HG02759 (cell line): Measurements from ENCODE around the gene SZRD1.
"Not testable (repeated sequence)": the region's sequence is repeated elsewhere in the genome, so short reads cannot be mapped to it uniquely, and the experiment has no call there.

Experiments
- ATAC-seq: cut with Tn5 transposase; IDR thresholded peaks from one replicate; pipeline ENCODE4 v1.9.1; 2021; ENCODE audit warnings: mild to moderate bottlenecking, moderate library complexity; ENCODE audit not compliant: unreplicated experiment

The SZRD1 gene, protein sequence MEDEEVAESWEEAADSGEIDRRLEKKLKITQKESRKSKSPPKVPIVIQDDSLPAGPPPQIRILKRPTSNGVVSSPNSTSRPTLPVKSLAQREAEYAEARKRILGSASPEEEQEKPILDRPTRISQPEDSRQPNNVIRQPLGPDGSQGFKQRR

DNA sequence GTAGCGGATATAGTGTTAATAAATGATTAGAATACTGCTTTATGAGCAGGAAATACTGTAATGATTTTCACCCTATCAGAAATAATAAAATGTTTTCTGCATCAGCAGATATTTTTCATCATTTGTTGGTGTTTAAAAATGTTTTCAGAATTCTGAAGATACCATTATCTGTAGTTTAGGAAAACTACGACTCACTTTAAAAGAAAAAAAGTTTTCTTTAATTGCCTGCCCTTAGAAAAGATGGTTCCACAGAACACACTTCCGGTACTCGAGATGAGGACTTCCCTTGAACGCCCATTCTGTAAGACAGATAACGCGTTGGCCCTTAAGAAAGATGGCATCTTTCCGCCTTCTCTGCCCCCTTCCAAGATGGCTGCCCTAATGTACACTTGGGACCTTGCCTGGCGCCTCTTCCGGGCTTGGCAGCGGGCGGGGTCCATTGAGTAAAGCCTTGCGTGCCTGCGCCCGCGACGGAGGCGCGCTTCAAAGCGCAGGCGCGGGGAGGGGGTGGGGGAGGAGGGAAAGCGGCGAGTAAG is at the start of gene SZRD1:
Gene SZRD1 (plus strand): TSS at position 521 of the 536 bp plus-strand sequence. CDS start 16 bp downstream, outside the sequence.
- peak; percentile 75 for ATAC-seq

DNA sequence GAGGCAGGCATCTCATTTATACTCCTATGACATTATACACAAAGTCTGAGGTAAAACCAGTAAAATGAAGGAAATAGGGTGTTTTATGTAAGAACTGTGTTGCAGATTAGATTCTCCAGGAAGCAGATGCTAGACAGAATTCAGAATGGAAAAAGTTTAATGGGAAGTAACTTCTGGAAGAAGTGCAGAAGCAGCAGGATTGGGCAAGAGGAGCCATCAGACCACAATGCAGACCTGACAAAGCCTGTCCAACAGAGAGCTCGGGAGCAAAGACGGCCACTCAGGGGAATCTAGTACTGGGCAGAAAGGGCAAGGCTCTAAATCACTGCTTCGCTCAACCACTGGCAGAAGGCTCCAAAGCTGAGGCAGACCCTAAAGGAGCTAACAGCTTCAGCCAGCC is 48.5 kb upstream of the SZRD1 start:
- no peak for ATAC-seq

DNA sequence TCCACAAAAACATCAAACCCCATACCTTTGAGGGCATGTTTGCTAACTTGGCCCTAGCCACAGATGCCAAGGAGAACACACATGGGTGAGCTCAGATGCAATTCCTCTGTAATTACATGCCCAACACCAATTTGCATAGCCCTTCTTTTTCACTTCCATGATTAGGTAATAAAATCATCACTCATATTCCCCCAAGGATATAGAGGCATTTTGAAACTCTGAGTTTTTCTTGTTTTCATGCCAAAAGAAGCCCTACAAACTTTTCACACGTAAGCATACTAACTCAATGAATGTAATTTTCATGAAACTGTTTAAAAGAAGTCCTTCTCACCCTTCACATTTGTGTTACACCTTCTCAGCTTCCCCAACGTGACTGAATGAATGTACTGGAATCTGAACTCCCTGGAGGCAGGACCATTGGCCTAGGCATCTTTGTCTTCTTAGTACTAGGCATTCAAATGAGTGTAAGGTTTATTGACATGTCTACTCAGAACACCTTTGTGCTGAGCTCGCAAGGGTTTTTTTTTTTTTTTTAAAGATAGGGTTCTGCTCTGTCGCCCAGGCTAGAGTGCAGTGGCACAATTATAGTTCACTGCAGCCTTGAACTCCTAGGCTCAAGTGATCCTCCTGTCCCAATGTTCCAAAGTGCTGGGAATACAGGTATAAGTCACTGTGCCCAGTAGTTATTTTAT is 45.7 kb upstream of the SZRD1 start:
- ATAC-seq = no peak

DNA sequence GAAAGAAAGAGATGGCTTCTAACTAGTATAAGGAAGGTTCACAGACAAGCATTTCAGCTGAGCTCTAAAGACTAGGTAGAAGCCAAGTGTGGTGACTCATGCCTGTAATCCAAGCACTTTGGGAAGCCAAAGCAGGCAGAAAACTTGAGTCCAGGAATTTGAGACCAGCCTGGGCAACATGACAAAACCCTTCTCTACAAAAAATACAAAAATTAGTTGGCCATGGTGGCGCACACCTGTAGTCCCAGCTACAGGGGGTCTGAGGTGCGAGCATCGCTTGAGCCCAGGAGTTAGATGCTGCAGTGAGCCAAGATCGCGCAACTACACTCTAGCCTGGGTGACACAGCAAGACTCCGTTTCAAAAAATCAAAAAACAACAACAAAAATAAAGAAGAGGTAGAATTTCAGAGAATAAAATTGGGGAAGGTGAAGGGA is 42.6 kb upstream of the SZRD1 start:
- ATAC-seq = no peak

DNA sequence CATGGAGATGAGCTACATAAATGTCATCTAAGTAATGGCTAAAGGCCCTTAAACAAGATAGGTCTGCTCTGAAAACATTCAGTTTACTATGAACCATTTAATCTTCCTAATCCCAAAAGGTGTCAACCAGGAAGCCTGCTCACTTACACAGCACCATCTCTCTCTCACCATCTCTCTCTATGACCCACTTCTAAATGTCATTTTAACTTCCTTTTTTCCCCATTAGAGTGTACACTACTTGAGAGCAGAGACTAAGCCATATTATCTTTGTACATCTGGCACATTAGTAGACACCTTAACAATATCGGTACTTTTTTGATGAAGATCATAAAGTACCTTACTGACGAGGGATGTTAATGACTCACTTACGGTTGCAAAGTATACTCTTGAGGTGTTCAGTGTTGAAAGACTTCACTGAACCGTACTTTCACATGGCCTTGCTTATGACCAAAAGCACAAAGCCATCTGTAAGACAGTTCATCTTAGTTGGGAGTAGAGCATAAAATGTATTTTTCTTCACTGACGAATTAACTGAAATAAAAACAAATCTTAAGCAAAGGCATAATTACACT is 40.1 kb upstream of the SZRD1 start:
- ATAC-seq = no peak

DNA sequence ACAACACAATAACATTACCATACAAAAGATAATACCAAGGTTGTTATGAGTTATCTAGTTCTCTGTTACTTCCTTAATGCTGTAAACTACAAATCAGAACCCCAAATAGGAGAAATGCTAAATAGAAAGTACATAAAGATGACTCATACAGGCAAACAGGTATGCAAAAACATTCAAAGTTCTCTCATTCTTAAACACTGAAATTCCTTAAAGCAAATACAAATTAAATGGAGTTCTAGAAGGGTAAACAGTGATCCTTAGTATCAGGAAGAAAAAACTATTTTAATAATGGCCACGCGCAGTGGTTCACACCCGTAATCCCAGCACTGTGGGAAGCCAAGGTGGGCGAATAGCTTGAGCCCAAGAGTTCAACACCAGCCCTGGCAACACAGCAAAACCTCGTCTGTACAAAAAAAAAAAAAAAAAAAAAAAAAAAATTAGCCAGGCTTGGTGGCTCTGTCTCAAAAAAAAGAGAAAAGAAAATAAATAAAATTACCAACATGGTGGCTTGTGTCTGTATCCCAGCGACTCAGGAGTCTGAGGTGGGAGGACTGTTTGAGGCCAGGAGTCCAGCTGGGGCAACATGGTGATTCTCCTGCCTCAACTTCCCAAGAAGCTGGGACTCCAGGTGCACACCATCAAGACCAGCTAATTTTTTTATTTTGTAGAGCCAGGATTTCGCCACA is 32.2 kb upstream of the SZRD1 start:
- no peak for ATAC-seq

DNA sequence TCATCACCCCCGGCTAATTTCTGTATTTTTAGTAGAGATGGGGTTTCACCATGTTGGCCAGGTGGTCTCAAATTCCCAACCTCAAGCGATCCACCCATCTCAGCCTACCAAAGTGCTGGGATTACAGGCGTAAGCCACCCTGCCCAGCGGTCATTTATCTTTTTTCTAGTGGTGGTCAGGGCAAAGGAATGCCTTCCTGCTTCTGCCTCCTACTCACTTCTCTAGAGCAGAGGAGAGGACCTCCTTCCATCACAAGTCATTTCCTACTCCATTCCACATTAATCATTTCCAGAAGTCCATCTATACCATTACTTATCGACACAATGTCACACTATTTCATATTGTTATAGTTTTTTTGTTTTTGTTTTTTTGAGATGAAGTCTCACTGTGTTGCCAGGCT is 28.1 kb upstream of the SZRD1 start:
- ATAC-seq = no peak

DNA sequence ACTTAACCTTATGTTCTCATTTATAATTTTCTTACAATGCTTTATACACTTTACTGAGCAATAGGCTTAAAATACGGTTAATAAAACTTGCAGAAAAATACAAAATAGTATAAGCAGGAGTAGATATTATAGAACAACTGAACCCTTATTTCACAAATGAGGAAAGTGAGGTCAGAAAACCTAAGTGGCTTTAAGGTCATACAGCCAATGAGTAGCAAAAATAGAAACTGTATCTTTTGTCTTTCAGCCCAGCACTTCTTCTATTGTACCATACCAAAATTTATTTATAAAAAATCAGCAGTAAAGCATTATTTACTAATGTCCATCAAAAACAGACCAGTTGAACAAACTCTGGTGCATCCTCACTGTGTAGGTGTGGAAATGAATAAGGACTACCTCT is 26.4 kb upstream of the SZRD1 start:
- no peak for ATAC-seq

DNA sequence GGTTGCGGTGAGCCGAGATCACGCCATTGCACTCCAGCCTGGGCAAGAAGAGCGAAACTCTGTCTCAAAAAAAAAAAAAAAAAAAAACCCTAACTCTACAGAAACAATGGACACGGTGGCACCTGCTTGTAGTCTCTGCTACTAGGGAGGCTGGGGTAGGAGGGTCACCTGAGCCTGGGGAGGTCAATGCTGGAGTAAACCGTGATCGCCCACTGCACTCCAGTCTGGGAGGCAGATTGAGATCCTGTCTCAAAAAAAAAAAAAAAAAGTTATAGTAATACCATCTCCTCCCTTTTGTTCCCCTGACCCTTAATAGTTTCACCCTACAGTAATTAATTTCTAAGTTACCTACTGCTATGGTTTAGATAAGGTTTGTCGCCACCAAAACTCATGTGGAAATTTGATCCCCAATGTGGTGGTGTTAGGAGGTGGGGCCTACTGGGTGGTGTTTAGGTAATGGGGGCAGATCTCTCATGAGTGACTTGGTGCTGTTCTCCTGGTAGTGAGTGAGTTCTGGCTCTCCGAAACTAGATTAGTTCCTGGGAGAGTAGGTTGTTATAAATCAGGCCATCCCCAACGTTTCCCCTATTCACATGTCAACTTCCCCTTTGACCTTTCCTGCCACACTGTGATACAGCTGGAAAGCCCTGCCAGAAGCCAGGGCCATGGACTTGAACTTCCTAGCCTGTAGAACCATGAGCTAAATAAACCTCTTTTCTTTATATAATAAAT is 24.5 kb upstream of the SZRD1 start:
- no peak for ATAC-seq

DNA sequence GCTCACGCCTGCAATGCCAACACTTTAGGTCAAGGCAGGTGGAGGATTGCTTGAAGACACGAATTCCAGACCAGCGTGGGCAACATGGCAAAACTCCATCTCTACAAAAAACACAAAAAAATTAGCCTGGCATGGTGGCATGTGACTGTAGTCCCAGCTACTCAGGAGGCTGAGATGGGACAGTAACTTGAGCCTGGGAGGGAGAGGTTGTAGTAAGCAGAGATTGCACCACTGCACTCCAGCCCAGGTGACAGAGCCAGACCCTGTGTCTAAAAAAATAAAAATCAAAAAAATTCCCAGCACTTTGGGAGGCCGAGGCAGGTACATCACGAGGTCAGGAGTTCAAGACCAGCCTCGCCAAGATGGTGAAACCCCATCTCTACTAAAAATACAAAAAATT is 23.8 kb upstream of the SZRD1 start:
- ATAC-seq = not testable (repeated sequence)

DNA sequence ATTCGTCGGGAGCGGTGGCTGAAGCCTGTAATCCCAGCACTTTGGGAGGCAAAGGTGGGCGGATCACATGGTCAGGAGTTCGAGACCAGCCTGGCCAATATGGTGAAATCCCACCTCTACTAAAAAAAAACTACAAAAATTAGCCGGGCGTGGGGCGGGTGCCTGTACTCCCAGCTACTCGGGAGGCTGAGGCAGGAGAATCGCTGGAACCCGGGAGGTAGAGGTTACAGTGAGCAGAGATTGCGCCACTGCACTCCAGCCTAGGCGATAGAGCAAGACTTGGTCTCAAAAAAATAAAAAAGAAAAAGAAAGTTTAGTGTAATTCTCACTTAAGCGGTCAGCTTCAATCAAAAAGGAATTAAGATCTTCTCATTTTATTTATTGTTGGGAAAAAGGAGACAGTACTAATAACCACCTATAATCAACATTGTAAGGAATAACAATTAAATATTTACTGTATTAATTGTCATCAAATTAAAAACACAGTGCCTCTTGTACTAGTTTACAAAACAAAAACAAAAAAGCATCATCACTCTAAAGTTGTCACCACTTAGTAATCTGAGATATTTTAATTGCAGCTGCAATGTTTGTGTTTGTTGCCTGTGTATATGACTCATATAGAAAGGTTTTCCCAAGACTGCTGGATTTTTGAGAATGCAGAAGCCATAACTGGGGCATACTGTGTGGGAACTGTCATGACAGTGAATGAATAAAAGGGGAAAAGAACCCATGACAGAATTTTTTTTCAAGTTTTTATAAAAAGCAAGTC is 18.4 kb upstream of the SZRD1 start:
- no peak for ATAC-seq

DNA sequence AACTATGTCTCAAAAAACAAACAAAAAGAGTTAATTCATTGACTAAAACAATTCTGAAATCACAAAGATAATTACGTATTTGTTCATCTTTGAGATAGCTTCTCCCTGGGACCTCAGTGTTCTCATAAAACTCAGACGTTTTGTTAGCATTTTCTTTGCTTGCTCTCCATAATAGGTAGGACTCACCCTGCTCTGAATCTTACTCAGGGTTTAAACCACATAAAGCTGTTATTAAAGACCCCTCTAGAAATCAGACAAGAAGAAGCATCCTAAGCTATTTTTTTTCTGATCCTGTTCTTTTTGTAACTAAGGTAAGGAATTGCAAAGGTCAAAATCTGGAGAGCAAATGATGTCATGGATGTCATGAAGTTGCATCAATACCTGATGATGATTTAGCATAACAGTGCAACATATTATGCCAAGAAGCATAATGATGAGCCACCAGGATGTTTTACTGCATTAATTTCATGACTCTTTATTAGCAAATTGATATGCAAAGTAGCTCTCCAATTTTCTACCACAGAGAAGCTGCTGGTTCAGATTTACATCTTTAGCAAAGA is 17.1 kb upstream of the SZRD1 start:
- ATAC-seq = no peak

DNA sequence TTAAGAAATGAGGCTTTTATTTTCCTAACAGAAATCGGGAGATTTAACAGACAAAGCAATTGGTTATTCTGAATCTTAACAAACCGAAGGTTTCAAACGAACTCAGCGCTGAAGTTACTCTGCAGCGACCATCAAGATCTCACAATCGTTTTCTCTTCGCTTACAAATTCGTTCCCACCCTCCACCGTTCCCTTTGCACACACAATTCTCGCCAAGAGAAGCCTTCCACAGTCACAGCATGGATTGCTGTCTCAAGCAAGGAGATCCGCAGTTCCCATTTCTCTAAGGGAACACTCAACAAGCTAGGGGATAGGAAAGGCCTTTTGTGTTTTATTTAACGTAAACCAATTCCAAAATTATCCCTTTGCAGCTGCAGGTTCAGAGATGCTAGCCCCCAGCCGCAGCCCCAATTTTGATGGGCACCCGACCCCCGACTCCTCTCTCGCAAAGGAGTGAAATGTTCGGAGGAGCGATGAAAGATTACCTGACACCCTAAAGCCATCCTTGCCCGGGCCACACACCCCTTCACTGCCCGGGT is 15.5 kb upstream of the SZRD1 start:
- ATAC-seq = no peak

DNA sequence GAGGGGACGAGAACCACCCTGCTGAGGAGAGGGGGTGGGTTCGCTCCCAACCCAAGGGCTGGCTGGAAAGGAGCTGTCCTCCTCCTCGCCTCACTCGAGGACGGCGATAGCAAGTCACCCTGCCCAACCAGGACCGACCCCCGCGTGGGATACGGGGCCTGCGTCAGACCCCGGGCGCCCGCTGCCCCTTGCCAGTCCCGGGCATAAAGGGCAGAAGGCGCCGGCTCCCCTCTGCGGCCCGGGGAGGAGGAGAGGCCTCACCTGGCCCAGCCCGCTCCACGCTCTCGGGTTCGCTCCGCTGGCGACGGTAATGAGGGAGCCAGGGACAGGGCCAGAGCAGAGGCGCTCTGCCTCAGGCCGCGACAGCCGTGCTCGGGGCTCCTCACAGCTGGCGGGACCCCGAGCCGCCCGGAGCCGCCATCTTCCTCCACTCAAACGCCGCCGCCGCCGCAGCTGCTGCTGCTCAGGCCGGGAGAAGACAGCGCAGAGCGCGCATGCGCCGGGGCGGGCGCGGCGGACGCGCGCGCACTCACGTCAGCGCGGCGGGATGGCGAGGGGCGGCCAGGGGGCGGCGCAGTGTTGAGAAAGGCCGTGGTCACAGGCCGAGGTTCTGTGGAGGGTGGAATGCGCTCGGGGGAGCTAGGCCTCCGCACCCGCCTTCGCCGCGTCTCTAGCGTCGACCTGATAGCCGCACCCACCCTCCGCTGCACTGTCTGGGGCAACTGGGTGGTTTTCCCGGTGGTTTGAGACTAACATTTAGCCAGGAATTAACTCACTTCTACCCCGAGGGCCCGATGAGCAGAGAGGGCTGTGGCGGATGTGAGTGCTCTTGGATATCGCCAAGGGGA is 14.8 kb upstream of the SZRD1 start, which contains the start of gene FBXO42:
Gene FBXO42 (minus strand): TSS at position 487 of the 848 bp plus-strand sequence. CDS start 37,062 bp downstream, outside the sequence.
- ATAC-seq = peak; percentile 91

DNA sequence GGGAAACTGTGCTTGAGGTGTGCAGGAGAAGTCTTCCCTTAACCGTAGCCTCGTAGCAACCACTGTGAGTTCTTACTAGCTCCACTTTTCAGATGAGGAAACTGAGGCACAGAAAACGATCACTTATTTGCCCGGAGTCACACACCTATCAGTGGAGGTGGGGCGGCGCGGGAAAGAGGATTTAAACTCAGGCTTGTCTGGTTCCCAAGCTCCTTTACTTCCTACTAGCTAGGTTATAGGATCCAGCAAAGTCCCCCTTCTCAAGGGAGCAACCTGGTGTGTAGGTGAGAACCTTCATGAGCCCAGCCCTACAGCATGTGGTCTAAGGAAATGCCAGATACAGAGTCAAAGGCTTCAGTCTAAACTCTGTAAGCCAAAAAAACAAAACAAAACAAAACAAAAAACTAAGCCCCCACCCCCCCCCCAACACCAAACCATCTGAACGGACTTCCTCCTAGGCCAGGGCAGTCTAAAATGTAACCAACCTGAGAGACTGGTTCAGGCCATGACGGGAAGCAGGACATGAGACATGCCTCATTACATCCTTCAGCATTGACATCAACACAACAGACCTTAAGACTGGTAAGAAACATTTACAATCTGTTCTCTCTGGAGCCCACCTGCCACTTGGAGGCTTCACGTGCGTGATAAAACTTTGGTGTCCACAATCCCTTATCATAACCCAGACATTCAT is 14.1 kb upstream of the SZRD1 start:
- no peak for ATAC-seq

DNA sequence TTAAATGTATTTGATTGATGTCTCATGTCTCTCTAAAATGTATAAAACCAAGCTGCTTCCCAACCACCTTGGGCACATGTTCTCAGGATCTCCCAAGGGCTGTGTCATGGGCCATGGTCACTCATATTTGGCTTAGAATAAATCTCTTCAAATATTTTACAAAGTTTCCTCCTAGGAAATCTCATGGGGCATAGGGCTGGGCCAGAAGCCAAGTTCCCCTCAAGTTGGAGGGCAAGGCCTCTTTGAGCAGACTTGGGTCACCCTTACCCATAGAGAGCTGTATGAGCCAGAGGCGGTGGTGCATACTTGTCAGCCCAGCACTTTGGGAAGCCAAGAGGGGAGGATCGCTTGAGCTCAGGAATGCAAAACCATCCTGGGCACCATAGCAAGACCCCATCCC is 12.4 kb upstream of the SZRD1 start:
- ATAC-seq = no peak

DNA sequence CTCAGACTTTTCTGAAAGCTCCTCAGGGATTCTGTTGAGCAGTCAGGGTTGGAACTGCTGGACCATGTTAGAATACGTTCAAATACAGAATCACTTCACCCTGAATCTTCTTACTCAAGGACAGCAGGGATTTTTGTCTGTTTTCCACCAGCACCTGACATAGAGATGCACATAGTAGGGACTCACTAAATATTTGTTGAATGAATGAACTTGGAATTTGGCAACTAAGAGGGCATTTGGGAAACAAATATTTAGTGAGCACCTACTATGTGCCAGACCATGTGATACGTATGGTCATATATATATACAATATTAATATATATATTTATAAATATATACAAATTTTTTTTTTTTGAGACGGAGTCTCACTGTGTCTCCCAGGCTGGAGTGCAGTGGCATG is 10.2 kb upstream of the SZRD1 start:
- no peak for ATAC-seq

DNA sequence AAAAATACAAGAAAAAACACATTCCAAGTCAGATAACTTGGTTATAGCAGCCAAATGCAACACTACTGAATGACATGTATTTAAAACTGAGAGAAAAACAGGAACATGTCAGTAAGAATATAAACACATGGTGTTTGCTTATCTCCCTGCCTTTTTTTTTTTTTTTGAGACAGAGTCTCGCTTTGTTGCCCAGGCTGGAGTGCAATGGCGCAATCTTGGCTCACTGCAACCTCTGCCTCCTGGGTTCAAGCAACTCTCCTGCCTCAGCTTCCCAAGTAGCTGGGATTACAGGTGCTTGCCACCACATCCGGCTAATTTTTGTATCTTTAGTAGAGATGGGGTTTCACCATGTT is 1.9 kb upstream of the SZRD1 start:
- not testable (repeated sequence) for ATAC-seq
